H54 (cell line): ENCODE measurements around the gene KIF1A.

Experiments
- DNase-seq: peaks from one replicate; pipeline ENCODE4 v3.0.0; 2011; ENCODE audit warnings: low spot score, mixed read lengths; ENCODE audit not compliant: insufficient read length
- FAIRE-seq: peaks from 3 replicates; lab custom pipeline; 2011; peaks lifted over from hg19 to GRCh38; lab: Jason Lieb, UNC
- POLR2A ChIP-seq: IDR thresholded peaks from 2 replicates; pipeline ENCODE4 v1.6.1; 2011; ENCODE audit warnings: low read depth, mild to moderate bottlenecking, low read length

Gene KIF1A

GRCh38 chr2:240724431-240724830 lies 95.6 kb downstream of the KIF1A start:
- TF ChIP-seq POLR2A, result no peak
- no peak for DNase-seq
- FAIRE-seq, result no peak

- FAIRE-seq (no peak), DNase-seq (no peak)
- TF ChIP-seq POLR2A, result no peak
Measured at GRCh38 chr2:240723851-240724250, 96.2 kb downstream of the KIF1A start.

GRCh38 chr2:240722796-240723735 lies 97.0 kb downstream of the KIF1A start:
- no peak for TF ChIP-seq POLR2A
- FAIRE-seq (no peak), DNase-seq (no peak)

- no peak for TF ChIP-seq POLR2A
- FAIRE-seq (no peak), DNase-seq (no peak)
Measured at GRCh38 chr2:240722376-240722775, 97.6 kb downstream of the KIF1A start.

GRCh38 chr2:240721596-240722180 lies 98.3 kb downstream of the KIF1A start:
- no peak for TF ChIP-seq POLR2A
- FAIRE-seq, result no peak
- DNase-seq, result no peak

GRCh38 chr2:240720686-240721595 lies 99.1 kb downstream of the KIF1A start:
- no peak for TF ChIP-seq POLR2A
- FAIRE-seq (no peak), DNase-seq (no peak)

- FAIRE-seq (no peak), DNase-seq (no peak)
- no peak for TF ChIP-seq POLR2A
Measured at GRCh38 chr2:240719676-240720545, 100.1 kb downstream of the KIF1A start.

GRCh38 chr2:240718896-240719490 lies 101.0 kb downstream of the KIF1A start:
- no peak for DNase-seq
- FAIRE-seq, result no peak
- TF ChIP-seq POLR2A, result no peak

- TF ChIP-seq POLR2A, result no peak
- no peak for FAIRE-seq
- DNase-seq, result no peak
Measured at GRCh38 chr2:240717681-240718581, 102.1 kb downstream of the KIF1A start.

GRCh38 chr2:240717181-240717641 lies 102.8 kb downstream of the KIF1A start:
- TF ChIP-seq POLR2A, result no peak
- DNase-seq (no peak), FAIRE-seq (no peak)

- no peak for TF ChIP-seq POLR2A
Measured at GRCh38 chr2:240716130-240716798, 103.8 kb downstream of the KIF1A start.

More at GRCh38 chr2:240716130-240716798, 103.8 kb downstream of the KIF1A start:
- FAIRE-seq (no peak), DNase-seq (no peak)
